Measurements from ENCODE around the gene SIGLEC5. TPM values are rescaled to one million over a fixed set of nuclear protein-coding genes. Genes with fewer than 3 reads are reported as not detected.
"Not testable (repeated sequence)": the region's sequence is repeated elsewhere in the genome, so short reads cannot be mapped to it uniquely, and the experiment has no call there.

Gene SIGLEC5
- total RNA-seq, 2 donors from 2014 or later: not detected

GRCh38 chr19:51647318-51647717, 17.1 kb upstream of the SIGLEC5 start:
- no peak overlapping the region for H3K9ac ChIP-seq (ENCODE audit: extremely low read depth, low read length, poor library complexity, severe bottlenecking)
- H3K4me3 Mint-ChIP-seq: no peak overlapping the region
- TF ChIP-seq CTCF (conservative IDR thresholded peaks at IDR 0.05): no peak
- no peaks in the 10 kb centered on the region for H3K4me1 ChIP-seq (ENCODE audit: control insufficient read depth, insufficient read depth, low read length)
- H3K27me3 Mint-ChIP-seq (ENCODE audit: insufficient read depth): peaks cover 32% of the 10 kb centered on the region
- no peaks in the 10 kb centered on the region for H3K36me3 ChIP-seq (ENCODE audit: control insufficient read depth, insufficient read depth, low read length)
- 71 to 94% methylated on average over 1 to 6 of the region's 6 CpGs for WGBS, 2 experiments (ENCODE audit: insufficient coverage in 1 of 2, insufficient read length in 1 of 2)
- no peak overlapping the region for H3K27ac ChIP-seq (ENCODE audit: low read depth, low read length)
- H3K27me3 ChIP-seq (ENCODE audit: control insufficient read depth, insufficient read depth, low read length, poor library complexity, severe bottlenecking): peaks cover 4% of the 10 kb centered on the region
- no peak overlapping the region for H3K4me3 ChIP-seq (ENCODE audit: low read length)
- no peak overlapping the region for H3K27ac Mint-ChIP-seq
- H3K36me3 Mint-ChIP-seq (ENCODE audit: low read depth): no peaks in the 10 kb centered on the region
- no peaks in the 10 kb centered on the region for H3K9me3 ChIP-seq (ENCODE audit: control insufficient read depth, low read length)
- H3K9me3 Mint-ChIP-seq: no peaks in the 10 kb centered on the region
- no peak for DNase-seq
- H3K4me1 Mint-ChIP-seq: no peaks in the 10 kb centered on the region

- H3K4me3 ChIP-seq (ENCODE audit: low read length); H3K9me3 Mint-ChIP-seq; H3K9me3 ChIP-seq (ENCODE audit: control insufficient read depth, low read length); H3K4me3 Mint-ChIP-seq; H3K27me3 ChIP-seq (ENCODE audit: control insufficient read depth, insufficient read depth, low read length, poor library complexity, severe bottlenecking); H3K27ac ChIP-seq (ENCODE audit: low read depth, low read length); H3K4me1 ChIP-seq (ENCODE audit: control insufficient read depth, insufficient read depth, low read length); H3K4me1 Mint-ChIP-seq; H3K36me3 Mint-ChIP-seq (ENCODE audit: low read depth); DNase-seq; H3K9ac ChIP-seq (ENCODE audit: extremely low read depth, low read length, poor library complexity, severe bottlenecking); H3K36me3 ChIP-seq (ENCODE audit: control insufficient read depth, insufficient read depth, low read length); H3K27ac Mint-ChIP-seq: not testable (repeated sequence)
- H3K27me3 Mint-ChIP-seq (ENCODE audit: insufficient read depth): peaks cover 26% of the 10 kb centered on the region
- 78% methylated on average over 7 of the region's 10 CpGs; no CpG with 5 or more reads in 1 of the 2 experiments for WGBS, 2 experiments (ENCODE audit: insufficient coverage in 1 of 2, insufficient read length in 1 of 2)
These were observed 16.5 kb upstream of the SIGLEC5 start, which contains the start of gene SIGLEC14 for GRCh38 chr19:51646730-51647129. Gene SIGLEC14 (minus strand): TSS chr19:51646825. CDS start chr19:51646759, 66 bp downstream.

- no peaks in the 10 kb centered on the region for H3K4me1 ChIP-seq (ENCODE audit: control insufficient read depth, insufficient read depth, low read length)
- no peak for TF ChIP-seq CTCF (conservative IDR thresholded peaks at IDR 0.05)
- no peak overlapping the region for H3K27ac ChIP-seq (ENCODE audit: low read depth, low read length)
- Mint-ChIP-seq H3K27ac (no peak overlapping the region), H3K27me3 (ENCODE audit: insufficient read depth) (peaks cover 18% of the 10 kb centered on the region), H3K4me3 (no peak overlapping the region), H3K9me3 (no peaks in the 10 kb centered on the region), H3K4me1 (no peaks in the 10 kb centered on the region), H3K36me3 (ENCODE audit: low read depth) (no peaks in the 10 kb centered on the region)
- H3K36me3 ChIP-seq (ENCODE audit: control insufficient read depth, insufficient read depth, low read length): no peaks in the 10 kb centered on the region
- WGBS, 2 experiments (ENCODE audit: insufficient coverage in 1 of 2, insufficient read length in 1 of 2): 62 to 75% methylated on average over 5 to 10 of the region's 11 CpGs
- H3K9me3 ChIP-seq (ENCODE audit: control insufficient read depth, low read length): no peaks in the 10 kb centered on the region
- H3K27me3 ChIP-seq (ENCODE audit: control insufficient read depth, insufficient read depth, low read length, poor library complexity, severe bottlenecking): no peaks in the 10 kb centered on the region
- DNase-seq: peak; percentile 40
- no peak overlapping the region for H3K9ac ChIP-seq (ENCODE audit: extremely low read depth, low read length, poor library complexity, severe bottlenecking)
- H3K4me3 ChIP-seq (ENCODE audit: low read length): no peak overlapping the region
These were observed 14.6 kb upstream of the SIGLEC5 start for GRCh38 chr19:51644636-51645271.

- no peak for DNase-seq
- Mint-ChIP-seq H3K4me1 (no peaks in the 10 kb centered on the region), H3K9me3 (peaks cover 13% of the 10 kb centered on the region), H3K36me3 (ENCODE audit: low read depth) (no peaks in the 10 kb centered on the region), H3K27ac (no peak overlapping the region), H3K27me3 (ENCODE audit: insufficient read depth) (peaks cover 14% of the 10 kb centered on the region), H3K4me3 (no peak overlapping the region)
- no peaks in the 10 kb centered on the region for H3K4me1 ChIP-seq (ENCODE audit: control insufficient read depth, insufficient read depth, low read length)
- no peak overlapping the region for H3K4me3 ChIP-seq (ENCODE audit: low read length)
- TF ChIP-seq CTCF (conservative IDR thresholded peaks at IDR 0.05): no peak
- H3K27me3 ChIP-seq (ENCODE audit: control insufficient read depth, insufficient read depth, low read length, poor library complexity, severe bottlenecking): no peaks in the 10 kb centered on the region
- H3K9ac ChIP-seq (ENCODE audit: extremely low read depth, low read length, poor library complexity, severe bottlenecking): no peak overlapping the region
- H3K27ac ChIP-seq (ENCODE audit: low read depth, low read length): no peak overlapping the region
- peaks cover 8% of the 10 kb centered on the region for H3K9me3 ChIP-seq (ENCODE audit: control insufficient read depth, low read length)
- H3K36me3 ChIP-seq (ENCODE audit: control insufficient read depth, insufficient read depth, low read length): no peaks in the 10 kb centered on the region
These were observed 11.4 kb upstream of the SIGLEC5 start for GRCh38 chr19:51641648-51642047.

Data from endodermal cell (in vitro differentiated cells).